ENCODE measurements around the gene PTPRD.

The PTPRD gene

GRCh38 chr9:8903077-8903476 lies 1709.7 kb downstream of the PTPRD start:
- Histone ChIP-seq H3K36me3 (ENCODE audit: insufficient read depth, low read length) (no peaks in the 10 kb centered on the region), H3K4me1 (ENCODE audit: insufficient read depth, low read length) (no peaks in the 10 kb centered on the region), H3K27me3 (ENCODE audit: insufficient read depth, low read length) (no peaks in the 10 kb centered on the region), H3K9me3 (ENCODE audit: low read length) (no peaks in the 10 kb centered on the region), H2AFZ (ENCODE audit: low read depth, low read length) (no peak overlapping the region), H3K4me3 (ENCODE audit: low read length) (no peak overlapping the region)

- no peaks in the 10 kb centered on the region for H3K27me3 ChIP-seq (ENCODE audit: insufficient read depth, low read length)
- H2AFZ ChIP-seq (ENCODE audit: low read depth, low read length) = no peak overlapping the region
- no peaks in the 10 kb centered on the region for H3K36me3 ChIP-seq (ENCODE audit: insufficient read depth, low read length)
- no peaks in the 10 kb centered on the region for H3K9me3 ChIP-seq (ENCODE audit: low read length)
- no peaks in the 10 kb centered on the region for H3K4me1 ChIP-seq (ENCODE audit: insufficient read depth, low read length)
- no peak overlapping the region for H3K4me3 ChIP-seq (ENCODE audit: low read length)
Observed at GRCh38 chr9:8901146-8901545, 1711.7 kb downstream of the PTPRD start.

- no peaks in the 10 kb centered on the region for H3K36me3 ChIP-seq (ENCODE audit: insufficient read depth, low read length)
- H2AFZ ChIP-seq (ENCODE audit: low read depth, low read length) = no peak overlapping the region
- H3K27me3 ChIP-seq (ENCODE audit: insufficient read depth, low read length) = no peaks in the 10 kb centered on the region
Observed at GRCh38 chr9:8899511-8899910, 1713.3 kb downstream of the PTPRD start.

GRCh38 chr9:8895861-8896224 lies 1717.0 kb downstream of the PTPRD start:
- no peaks in the 10 kb centered on the region for H3K9me3 ChIP-seq (ENCODE audit: low read length)
- peaks cover 4% of the 10 kb centered on the region for H3K4me1 ChIP-seq (ENCODE audit: insufficient read depth, low read length)
- peak overlapping the region; percentile 84 for H2AFZ ChIP-seq (ENCODE audit: low read depth, low read length)
- H3K4me3 ChIP-seq (ENCODE audit: low read length) = peak overlapping the region; percentile 17
- H3K36me3 ChIP-seq (ENCODE audit: insufficient read depth, low read length) = no peaks in the 10 kb centered on the region
- no peaks in the 10 kb centered on the region for H3K27me3 ChIP-seq (ENCODE audit: insufficient read depth, low read length)

More at GRCh38 chr9:8899511-8899910, 1713.3 kb downstream of the PTPRD start:
- H3K4me3 ChIP-seq (ENCODE audit: low read length) = no peak overlapping the region
- no peaks in the 10 kb centered on the region for H3K9me3 ChIP-seq (ENCODE audit: low read length)
- H3K4me1 ChIP-seq (ENCODE audit: insufficient read depth, low read length) = peaks cover 4% of the 10 kb centered on the region

GRCh38 chr9:8895106-8895860 lies 1717.5 kb downstream of the PTPRD start:
- H3K4me3 ChIP-seq (ENCODE audit: low read length) = peak overlapping the region; percentile 17
- no peaks in the 10 kb centered on the region for H3K36me3 ChIP-seq (ENCODE audit: insufficient read depth, low read length)
- peak overlapping the region; percentile 84 for H2AFZ ChIP-seq (ENCODE audit: low read depth, low read length)
- no peaks in the 10 kb centered on the region for H3K9me3 ChIP-seq (ENCODE audit: low read length)
- peaks cover 4% of the 10 kb centered on the region for H3K4me1 ChIP-seq (ENCODE audit: insufficient read depth, low read length)
- H3K27me3 ChIP-seq (ENCODE audit: insufficient read depth, low read length) = no peaks in the 10 kb centered on the region

- Histone ChIP-seq H3K4me3 (ENCODE audit: low read length) (no peak overlapping the region), H3K9me3 (ENCODE audit: low read length) (no peaks in the 10 kb centered on the region), H2AFZ (ENCODE audit: low read depth, low read length) (no peak overlapping the region), H3K27me3 (ENCODE audit: insufficient read depth, low read length) (no peaks in the 10 kb centered on the region), H3K4me1 (ENCODE audit: insufficient read depth, low read length) (peaks cover 4% of the 10 kb centered on the region), H3K36me3 (ENCODE audit: insufficient read depth, low read length) (no peaks in the 10 kb centered on the region)
Observed at GRCh38 chr9:8890695-8891094, 1722.1 kb downstream of the PTPRD start.

- Histone ChIP-seq H3K4me1 (ENCODE audit: insufficient read depth, low read length) (no peaks in the 10 kb centered on the region), H3K9me3 (ENCODE audit: low read length) (no peaks in the 10 kb centered on the region), H3K4me3 (ENCODE audit: low read length) (no peak overlapping the region), H3K36me3 (ENCODE audit: insufficient read depth, low read length) (no peaks in the 10 kb centered on the region), H3K27me3 (ENCODE audit: insufficient read depth, low read length) (no peaks in the 10 kb centered on the region), H2AFZ (ENCODE audit: low read depth, low read length) (no peak overlapping the region)
Observed at GRCh38 chr9:8889100-8889499, 1723.7 kb downstream of the PTPRD start.

GRCh38 chr9:8888591-8888990 lies 1724.2 kb downstream of the PTPRD start:
- H3K27me3 ChIP-seq (ENCODE audit: insufficient read depth, low read length) = no peaks in the 10 kb centered on the region
- H2AFZ ChIP-seq (ENCODE audit: low read depth, low read length) = no peak overlapping the region
- no peaks in the 10 kb centered on the region for H3K9me3 ChIP-seq (ENCODE audit: low read length)
- H3K36me3 ChIP-seq (ENCODE audit: insufficient read depth, low read length) = no peaks in the 10 kb centered on the region
- H3K4me3 ChIP-seq (ENCODE audit: low read length) = no peak overlapping the region
- no peaks in the 10 kb centered on the region for H3K4me1 ChIP-seq (ENCODE audit: insufficient read depth, low read length)

GRCh38 chr9:8887369-8887768 lies 1725.4 kb downstream of the PTPRD start:
- Histone ChIP-seq H3K36me3 (ENCODE audit: insufficient read depth, low read length) (no peaks in the 10 kb centered on the region), H3K4me1 (ENCODE audit: insufficient read depth, low read length) (no peaks in the 10 kb centered on the region), H3K9me3 (ENCODE audit: low read length) (no peaks in the 10 kb centered on the region), H2AFZ (ENCODE audit: low read depth, low read length) (no peak overlapping the region), H3K27me3 (ENCODE audit: insufficient read depth, low read length) (no peaks in the 10 kb centered on the region), H3K4me3 (ENCODE audit: low read length) (no peak overlapping the region)

GRCh38 chr9:8883321-8883720 lies 1729.5 kb downstream of the PTPRD start:
- Histone ChIP-seq H2AFZ (ENCODE audit: low read depth, low read length) (no peak overlapping the region), H3K4me3 (ENCODE audit: low read length) (no peak overlapping the region), H3K4me1 (ENCODE audit: insufficient read depth, low read length) (no peaks in the 10 kb centered on the region), H3K36me3 (ENCODE audit: insufficient read depth, low read length) (no peaks in the 10 kb centered on the region), H3K27me3 (ENCODE audit: insufficient read depth, low read length) (no peaks in the 10 kb centered on the region), H3K9me3 (ENCODE audit: low read length) (no peaks in the 10 kb centered on the region)

- no peaks in the 10 kb centered on the region for H3K27me3 ChIP-seq (ENCODE audit: insufficient read depth, low read length)
- H3K4me1 ChIP-seq (ENCODE audit: insufficient read depth, low read length) = no peaks in the 10 kb centered on the region
- H3K4me3 ChIP-seq (ENCODE audit: low read length) = no peak overlapping the region
- H3K36me3 ChIP-seq (ENCODE audit: insufficient read depth, low read length) = no peaks in the 10 kb centered on the region
- H2AFZ ChIP-seq (ENCODE audit: low read depth, low read length) = no peak overlapping the region
- H3K9me3 ChIP-seq (ENCODE audit: low read length) = no peaks in the 10 kb centered on the region
Observed at GRCh38 chr9:8880060-8880459, 1732.7 kb downstream of the PTPRD start.

GRCh38 chr9:8879284-8879683 lies 1733.5 kb downstream of the PTPRD start:
- no peaks in the 10 kb centered on the region for H3K9me3 ChIP-seq (ENCODE audit: low read length)
- H3K27me3 ChIP-seq (ENCODE audit: insufficient read depth, low read length) = no peaks in the 10 kb centered on the region
- H3K36me3 ChIP-seq (ENCODE audit: insufficient read depth, low read length) = no peaks in the 10 kb centered on the region
- no peak overlapping the region for H2AFZ ChIP-seq (ENCODE audit: low read depth, low read length)
- H3K4me3 ChIP-seq (ENCODE audit: low read length) = no peak overlapping the region
- H3K4me1 ChIP-seq (ENCODE audit: insufficient read depth, low read length) = no peaks in the 10 kb centered on the region

- no peaks in the 10 kb centered on the region for H3K9me3 ChIP-seq (ENCODE audit: low read length)
- no peaks in the 10 kb centered on the region for H3K27me3 ChIP-seq (ENCODE audit: insufficient read depth, low read length)
- no peaks in the 10 kb centered on the region for H3K4me1 ChIP-seq (ENCODE audit: insufficient read depth, low read length)
- H2AFZ ChIP-seq (ENCODE audit: low read depth, low read length) = no peak overlapping the region
- no peaks in the 10 kb centered on the region for H3K36me3 ChIP-seq (ENCODE audit: insufficient read depth, low read length)
- no peak overlapping the region for H3K4me3 ChIP-seq (ENCODE audit: low read length)
Observed at GRCh38 chr9:8877753-8878494, 1734.9 kb downstream of the PTPRD start.
